ENCODE results near the gene JMJD1C.

GRCh38 chr10:63384675-63385074 lies 81.1 kb downstream of the JMJD1C start:
- TF ChIP-seq, protein P1, sequence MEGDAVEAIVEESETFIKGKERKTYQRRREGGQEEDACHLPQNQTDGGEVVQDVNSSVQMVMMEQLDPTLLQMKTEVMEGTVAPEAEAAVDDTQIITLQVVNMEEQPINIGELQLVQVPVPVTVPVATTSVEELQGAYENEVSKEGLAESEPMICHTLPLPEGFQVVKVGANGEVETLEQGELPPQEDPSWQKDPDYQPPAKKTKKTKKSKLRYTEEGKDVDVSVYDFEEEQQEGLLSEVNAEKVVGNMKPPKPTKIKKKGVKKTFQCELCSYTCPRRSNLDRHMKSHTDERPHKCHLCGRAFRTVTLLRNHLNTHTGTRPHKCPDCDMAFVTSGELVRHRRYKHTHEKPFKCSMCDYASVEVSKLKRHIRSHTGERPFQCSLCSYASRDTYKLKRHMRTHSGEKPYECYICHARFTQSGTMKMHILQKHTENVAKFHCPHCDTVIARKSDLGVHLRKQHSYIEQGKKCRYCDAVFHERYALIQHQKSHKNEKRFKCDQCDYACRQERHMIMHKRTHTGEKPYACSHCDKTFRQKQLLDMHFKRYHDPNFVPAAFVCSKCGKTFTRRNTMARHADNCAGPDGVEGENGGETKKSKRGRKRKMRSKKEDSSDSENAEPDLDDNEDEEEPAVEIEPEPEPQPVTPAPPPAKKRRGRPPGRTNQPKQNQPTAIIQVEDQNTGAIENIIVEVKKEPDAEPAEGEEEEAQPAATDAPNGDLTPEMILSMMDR (IDR thresholded peaks at IDR 0.05), result no peak
- no peak for TF ChIP-seq POLR2A (IDR thresholded peaks at IDR 0.05)
